NB4 (cell line): ENCODE data around the gene MCM6.
"Not testable (repeated sequence)": the region's sequence is repeated elsewhere in the genome, so short reads cannot be mapped to it uniquely, and the experiment has no call there.

Source experiments
- MYC ChIP-seq: IDR thresholded peaks from 2 replicates; pipeline ENCODE4 v1.6.1; 2011; ENCODE audit warnings: low read depth, low read length
- POLR2A ChIP-seq: IDR thresholded peaks from 2 replicates; pipeline ENCODE4 v1.6.1; 2011; ENCODE audit warnings: mild to moderate bottlenecking; ENCODE audit not compliant: insufficient read length; ENCODE audit errors: extremely low read depth
- TF ChIP-seq, protein P1 (sequence below): IDR thresholded peaks from one replicate; pipeline ENCODE4 v1.5.1; 2012; ENCODE audit warnings: low read depth, low read length
- TF ChIP-seq, protein P2 (sequence below): IDR thresholded peaks from 2 replicates; pipeline ENCODE4 v1.6.1; 2011; ENCODE audit warnings: low read depth, low read length

GRCh38 chr2:135876770-135877169 lies 527 bp upstream of the MCM6 start:
- TF ChIP-seq, protein P1, sequence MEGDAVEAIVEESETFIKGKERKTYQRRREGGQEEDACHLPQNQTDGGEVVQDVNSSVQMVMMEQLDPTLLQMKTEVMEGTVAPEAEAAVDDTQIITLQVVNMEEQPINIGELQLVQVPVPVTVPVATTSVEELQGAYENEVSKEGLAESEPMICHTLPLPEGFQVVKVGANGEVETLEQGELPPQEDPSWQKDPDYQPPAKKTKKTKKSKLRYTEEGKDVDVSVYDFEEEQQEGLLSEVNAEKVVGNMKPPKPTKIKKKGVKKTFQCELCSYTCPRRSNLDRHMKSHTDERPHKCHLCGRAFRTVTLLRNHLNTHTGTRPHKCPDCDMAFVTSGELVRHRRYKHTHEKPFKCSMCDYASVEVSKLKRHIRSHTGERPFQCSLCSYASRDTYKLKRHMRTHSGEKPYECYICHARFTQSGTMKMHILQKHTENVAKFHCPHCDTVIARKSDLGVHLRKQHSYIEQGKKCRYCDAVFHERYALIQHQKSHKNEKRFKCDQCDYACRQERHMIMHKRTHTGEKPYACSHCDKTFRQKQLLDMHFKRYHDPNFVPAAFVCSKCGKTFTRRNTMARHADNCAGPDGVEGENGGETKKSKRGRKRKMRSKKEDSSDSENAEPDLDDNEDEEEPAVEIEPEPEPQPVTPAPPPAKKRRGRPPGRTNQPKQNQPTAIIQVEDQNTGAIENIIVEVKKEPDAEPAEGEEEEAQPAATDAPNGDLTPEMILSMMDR, result not testable (repeated sequence)
- TF ChIP-seq, protein P2, sequence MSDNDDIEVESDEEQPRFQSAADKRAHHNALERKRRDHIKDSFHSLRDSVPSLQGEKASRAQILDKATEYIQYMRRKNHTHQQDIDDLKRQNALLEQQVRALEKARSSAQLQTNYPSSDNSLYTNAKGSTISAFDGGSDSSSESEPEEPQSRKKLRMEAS, result not testable (repeated sequence)
- TF ChIP-seq POLR2A, MYC: not testable (repeated sequence)
